Activated naive CD4-positive, alpha-beta T cell (primary cell): ENCODE results near the gene PDLIM7.
"Not testable (repeated sequence)": the region's sequence is repeated elsewhere in the genome, so short reads cannot be mapped to it uniquely, and the experiment has no call there.

Source experiments
- DNase-seq, 4 experiments: peaks; one replicate each; lab custom pipeline; 2025; lab: John Stamatoyannopoulos, UW

Gene PDLIM7

GRCh38 chr5:177497292-177498012 is at the start of gene PDLIM7:
Gene PDLIM7 (minus strand): TSS chr5:177497604. CDS start chr5:177496512, 1,092 bp downstream.
- DNase-seq, result peak; percentile 69 to 91 (median 84)

- DNase-seq, result no peak
These were observed 48.9 kb upstream of the PDLIM7 start for GRCh38 chr5:177546258-177546741.

GRCh38 chr5:177545487-177546257 is 48.3 kb upstream of the PDLIM7 start:
- no peak for DNase-seq

GRCh38 chr5:177542816-177543465 is 45.5 kb upstream of the PDLIM7 start:
- no peak for DNase-seq

- DNase-seq, result no peak
These were observed 43.0 kb upstream of the PDLIM7 start for GRCh38 chr5:177540438-177540837.

- no peak for DNase-seq
These were observed 42.0 kb upstream of the PDLIM7 start for GRCh38 chr5:177539411-177539810.

GRCh38 chr5:177538876-177539275 is 41.5 kb upstream of the PDLIM7 start:
- DNase-seq, result no peak

- DNase-seq, result no peak
These were observed 40.3 kb upstream of the PDLIM7 start for GRCh38 chr5:177537389-177538361.

GRCh38 chr5:177536386-177536785 is 39.0 kb upstream of the PDLIM7 start:
- no peak for DNase-seq

- no peak for DNase-seq
These were observed 37.7 kb upstream of the PDLIM7 start for GRCh38 chr5:177535125-177535524.

- not testable (repeated sequence) for DNase-seq
These were observed 37.0 kb upstream of the PDLIM7 start for GRCh38 chr5:177534433-177534832.

GRCh38 chr5:177531209-177531940 is 34.0 kb upstream of the PDLIM7 start:
- DNase-seq, result no peak

GRCh38 chr5:177530638-177531037 is 33.2 kb upstream of the PDLIM7 start:
- DNase-seq, result no peak

- DNase-seq, result no peak
These were observed 32.1 kb upstream of the PDLIM7 start for GRCh38 chr5:177529247-177530203.

- DNase-seq, result no peak
These were observed 31.2 kb upstream of the PDLIM7 start for GRCh38 chr5:177528631-177529030.

GRCh38 chr5:177527595-177527994 is 30.2 kb upstream of the PDLIM7 start:
- DNase-seq, result no peak

- no peak for DNase-seq
These were observed 29.4 kb upstream of the PDLIM7 start for GRCh38 chr5:177526791-177527190.

- no peak for DNase-seq
These were observed 28.8 kb upstream of the PDLIM7 start for GRCh38 chr5:177526191-177526590.

- DNase-seq, result no peak
These were observed 27.7 kb upstream of the PDLIM7 start for GRCh38 chr5:177524941-177525655.
